Germinal center (tissue), 1 donor: ENCODE measurements around the gene OASL.
"Not testable (repeated sequence)": the region's sequence is repeated elsewhere in the genome, so short reads cannot be mapped to it uniquely, and the experiment has no call there.

ENCODE experiments used
- DNase-seq: peaks from one replicate; pipeline ENCODE4 v3.0.0; 2012; ENCODE audit warnings: mixed read lengths, low spot score

The OASL gene

DNA sequence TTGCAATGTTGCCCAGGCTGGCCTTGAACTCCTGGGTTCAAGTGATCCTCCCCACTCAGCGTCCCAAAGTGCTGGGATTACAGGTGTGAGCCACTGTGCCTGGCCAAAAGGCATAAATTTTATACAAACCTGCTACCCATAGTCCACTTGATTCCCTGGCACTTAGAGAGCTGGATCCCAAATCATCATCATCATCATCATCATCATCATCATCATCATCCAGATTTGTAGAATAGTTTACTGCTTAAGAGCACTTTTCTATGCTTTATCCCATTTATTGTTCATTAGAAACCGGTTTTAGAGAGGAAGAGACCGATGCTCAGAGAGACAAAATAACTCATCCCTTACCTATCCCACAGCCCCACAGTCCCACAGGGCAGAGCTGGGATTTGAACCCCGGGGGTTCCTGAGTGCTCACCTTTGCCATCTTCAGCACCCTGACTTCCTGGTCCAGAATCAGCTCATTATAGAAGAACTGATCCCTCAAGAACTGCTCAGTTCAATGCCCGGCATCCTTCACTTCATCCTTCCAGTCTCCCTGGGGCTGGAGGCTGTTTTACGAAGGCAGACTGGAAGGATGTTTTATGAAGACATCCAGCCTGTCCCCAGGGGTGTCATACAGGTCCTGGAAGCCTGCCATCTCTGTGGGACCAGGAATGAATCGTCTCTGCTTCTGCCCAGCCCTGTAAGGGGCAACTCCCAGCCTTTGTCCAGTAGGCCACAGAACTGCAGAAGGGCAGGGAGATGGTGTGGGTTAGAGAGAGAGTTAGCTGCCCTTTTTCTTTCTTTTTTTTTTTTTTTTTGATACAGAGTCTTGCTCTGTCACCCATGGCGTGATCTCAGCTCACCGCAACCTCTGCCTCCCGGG, 20.2 kb upstream of the OASL start:
- DNase-seq: no peak

GRCh38 chr12:121057794-121058193, 18.7 kb upstream of the OASL start:
- no peak for DNase-seq

DNA sequence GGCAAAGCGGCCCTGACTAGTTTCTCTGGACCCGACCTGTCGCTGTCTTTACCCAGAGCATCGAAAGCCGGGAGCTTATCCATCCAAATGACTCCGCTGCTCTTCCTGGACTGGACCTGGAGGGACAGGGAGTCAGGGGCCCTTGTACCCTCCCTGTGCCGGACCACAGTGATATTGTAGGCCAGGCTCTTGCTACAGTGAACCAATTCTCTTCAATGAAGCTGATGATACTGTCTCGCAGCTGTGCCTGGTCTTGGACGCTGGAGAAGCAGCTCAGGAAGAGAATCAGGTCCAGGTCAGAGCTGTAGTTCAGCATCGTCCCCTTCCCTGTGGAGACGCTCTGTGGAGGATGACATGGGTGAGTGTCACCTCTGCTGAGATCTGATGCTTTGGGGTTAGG, 14.7 kb upstream of the OASL start:
- no peak for DNase-seq

DNA sequence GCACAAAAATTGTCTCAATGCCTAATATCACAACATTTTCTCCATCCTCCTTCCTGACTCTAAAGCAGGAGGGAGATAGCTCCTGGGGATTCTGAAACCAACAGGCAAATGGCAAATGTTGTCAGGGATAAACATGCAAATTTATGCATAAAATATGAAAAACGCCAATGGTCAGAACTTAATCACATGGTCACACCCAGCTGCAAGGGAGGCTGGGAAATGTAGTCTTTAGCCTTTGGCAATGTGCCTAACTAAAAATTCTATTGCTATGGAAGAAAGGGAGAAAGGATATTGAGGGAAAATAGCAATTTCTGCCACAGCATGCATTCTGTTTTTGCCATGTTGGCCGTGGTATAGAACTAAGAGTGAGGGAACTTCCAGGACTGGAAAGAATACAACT, 11.7 kb upstream of the OASL start:
- DNase-seq: no peak

GRCh38 chr12:121048442-121048841, 9.4 kb upstream of the OASL start:
- DNase-seq: no peak

- not testable (repeated sequence) for DNase-seq
These were observed 8.4 kb upstream of the OASL start for GRCh38 chr12:121047400-121047799.

DNA sequence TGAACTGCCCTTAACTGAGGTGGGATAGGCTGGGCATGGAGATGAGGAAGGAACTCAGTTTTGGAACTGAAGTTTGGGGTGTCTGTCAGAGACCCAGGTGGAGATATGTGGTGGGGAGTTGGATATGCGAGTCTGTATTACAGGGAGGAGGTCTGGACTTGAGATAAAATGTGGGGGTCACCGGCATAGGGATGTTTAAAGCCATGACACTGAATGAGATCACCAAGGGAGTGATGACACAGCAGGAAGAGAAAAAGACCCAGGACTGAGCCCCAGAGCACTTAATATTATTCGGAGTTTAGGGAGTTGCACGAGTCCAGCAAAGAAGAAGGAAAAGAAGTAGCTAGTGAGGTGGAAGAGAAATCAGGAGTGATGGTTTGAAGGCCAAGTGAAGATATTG, 4.0 kb upstream of the OASL start:
- no peak for DNase-seq

DNA sequence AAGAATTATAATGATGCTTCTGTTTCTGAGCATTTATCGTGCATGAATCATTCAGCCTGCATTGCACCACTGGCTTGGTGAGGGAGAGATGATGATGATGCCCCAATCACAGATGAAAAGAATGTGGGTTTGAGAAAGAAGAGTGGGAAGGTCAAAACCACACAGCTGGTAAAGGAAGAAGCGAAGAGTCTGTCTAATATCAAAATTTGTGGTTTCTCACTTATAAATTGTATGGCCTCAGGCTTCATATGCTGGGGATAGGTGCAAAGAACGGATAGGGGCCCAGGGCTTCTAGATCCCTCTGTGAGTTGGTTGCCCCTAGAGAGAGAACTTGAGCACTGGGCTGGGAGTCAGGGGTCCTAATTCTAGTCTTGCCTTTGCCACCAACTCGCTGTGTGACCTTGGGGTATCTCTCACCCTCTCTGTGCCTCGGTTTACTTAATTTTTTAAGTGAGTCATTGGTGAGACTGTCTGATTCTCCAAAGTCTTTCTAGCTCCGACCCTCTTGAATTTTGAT, 2.2 kb downstream of the OASL start:
- DNase-seq: no peak

- DNase-seq: no peak
These were observed 4.3 kb downstream of the OASL start for GRCh38 chr12:121034616-121035305.

DNA sequence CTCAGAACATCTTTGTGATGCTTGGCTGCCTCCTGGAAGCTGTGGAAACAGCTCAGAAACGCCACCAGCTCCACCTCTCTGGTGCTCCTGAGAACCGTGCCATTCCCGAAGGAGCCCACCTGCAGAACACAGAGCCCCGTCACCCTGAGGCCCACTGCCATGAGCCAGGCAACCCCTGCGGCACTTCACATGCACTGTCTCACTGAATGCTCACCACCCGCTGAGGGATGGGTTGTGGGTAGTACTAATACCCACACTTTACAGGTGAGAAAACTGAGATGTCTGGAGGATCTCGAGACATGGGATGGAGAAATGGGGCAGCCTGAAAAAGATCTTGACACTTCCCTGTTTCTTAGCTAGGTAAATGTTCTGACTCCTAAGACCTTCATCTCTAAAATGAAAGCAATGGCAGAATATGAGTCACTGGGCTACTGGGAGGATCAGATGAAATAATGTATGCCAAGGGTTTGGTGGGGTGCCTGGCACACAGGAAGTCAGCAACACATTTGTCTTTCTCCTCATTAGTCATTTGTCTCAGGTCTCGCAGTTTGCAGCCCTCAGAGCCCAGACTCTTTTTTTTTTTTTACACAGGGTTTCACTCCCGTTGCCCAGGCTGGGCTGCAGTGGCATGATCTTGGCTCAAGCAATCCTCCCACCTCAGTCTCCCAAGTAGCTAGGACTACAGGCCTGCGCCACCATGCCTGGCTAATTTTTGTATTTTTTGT, 5.3 kb downstream of the OASL start:
- no peak for DNase-seq

- DNase-seq: no peak
These were observed 8.4 kb downstream of the OASL start for GRCh38 chr12:121030576-121031212.

DNA sequence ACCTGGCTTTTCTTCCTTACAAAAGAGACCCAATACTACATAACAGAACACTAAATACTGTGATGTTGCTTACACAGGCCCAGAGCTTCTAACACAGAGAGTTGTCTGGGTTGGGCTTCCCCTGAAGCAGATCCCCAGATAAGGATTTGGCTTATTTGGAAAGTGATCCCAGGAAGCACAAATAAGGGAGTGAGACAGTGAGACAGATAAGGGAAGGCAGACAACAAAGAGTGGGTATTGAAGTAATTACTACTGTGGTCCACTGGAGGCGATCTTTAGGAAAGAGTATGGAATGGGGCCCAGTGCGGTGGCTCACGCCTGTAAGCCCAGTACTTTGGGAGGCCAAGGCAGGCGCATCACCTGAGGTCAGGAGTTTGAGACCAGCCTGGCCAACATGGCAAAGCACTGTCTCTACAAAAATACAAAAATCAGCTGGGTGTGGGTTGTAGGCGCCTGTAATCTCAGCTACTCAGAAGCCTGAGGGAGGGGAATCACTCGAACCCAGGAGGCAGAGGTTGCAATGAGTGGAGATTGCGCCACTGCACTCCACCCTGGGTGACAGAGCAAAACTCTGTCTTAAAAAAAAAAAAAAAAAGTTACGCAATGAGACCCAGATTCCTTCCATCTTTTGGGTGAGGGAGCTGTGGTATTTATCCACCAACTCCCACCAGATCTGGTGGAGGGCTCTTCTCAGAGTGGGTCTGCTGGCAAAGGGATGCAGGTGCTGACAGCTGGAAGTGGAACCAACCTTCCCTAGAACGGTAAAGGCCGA, 12.6 kb downstream of the OASL start:
- no peak for DNase-seq

DNA sequence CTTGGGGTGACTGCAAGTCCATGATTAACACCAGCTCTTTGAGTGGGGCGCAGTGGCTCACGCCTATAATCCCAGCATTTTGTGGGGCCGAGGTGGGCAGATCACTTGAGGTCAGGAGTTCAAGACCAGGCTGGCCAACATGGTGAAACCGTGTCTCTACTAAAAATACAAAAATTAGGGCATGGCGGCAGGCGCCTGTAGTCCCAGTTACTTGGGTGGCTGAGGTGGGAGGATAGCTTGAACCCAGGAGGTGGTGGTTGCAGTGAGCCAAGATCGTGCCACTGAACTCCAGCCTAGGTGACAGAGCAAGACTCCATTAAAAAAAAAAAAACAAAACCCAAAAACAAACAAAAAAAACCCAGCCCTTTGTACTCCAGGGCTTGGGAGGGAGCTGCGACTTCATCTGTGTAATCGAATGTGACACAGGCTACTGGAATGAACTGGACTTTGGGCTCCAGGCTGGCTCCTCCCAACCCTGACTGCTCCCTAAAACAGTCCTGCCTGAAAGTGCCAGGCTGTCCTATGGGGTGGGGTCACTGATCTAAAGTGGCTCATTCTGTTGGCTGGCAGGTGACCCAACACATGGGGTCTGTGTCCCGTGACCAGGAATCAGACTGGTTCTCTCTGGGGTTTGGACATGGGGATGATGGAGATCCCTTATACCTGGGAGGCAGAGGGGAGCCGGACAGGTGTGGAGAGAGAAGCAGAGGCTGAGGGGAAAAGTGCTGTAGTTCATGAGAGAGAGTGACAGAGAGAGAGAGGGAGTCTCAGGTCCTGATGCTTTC, 13.4 kb downstream of the OASL start:
- no peak for DNase-seq

- no peak for DNase-seq
These were observed 15.2 kb downstream of the OASL start for GRCh38 chr12:121023799-121024198.

- no peak for DNase-seq
These were observed 16.3 kb downstream of the OASL start for GRCh38 chr12:121022713-121023112.

DNA sequence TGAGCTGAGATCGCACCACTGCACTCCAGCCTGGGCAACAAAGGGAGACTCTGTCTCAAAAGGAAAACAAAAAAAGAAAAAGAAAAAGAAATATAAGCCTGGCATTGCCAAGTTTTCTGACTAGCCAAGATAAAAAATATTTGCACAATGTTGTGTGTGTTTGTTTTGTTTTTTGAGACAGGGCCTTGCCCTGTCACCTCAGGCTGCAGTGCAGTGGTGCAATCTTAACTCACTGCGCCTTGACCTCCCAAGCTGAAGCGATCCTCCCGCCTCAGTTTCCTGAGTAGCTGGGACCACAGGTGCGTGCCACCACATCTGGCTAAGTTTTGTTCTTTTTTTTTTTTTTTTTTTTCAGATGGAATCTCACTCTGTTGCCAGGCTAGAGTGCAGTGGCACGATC, 17.3 kb downstream of the OASL start:
- no peak for DNase-seq

DNA sequence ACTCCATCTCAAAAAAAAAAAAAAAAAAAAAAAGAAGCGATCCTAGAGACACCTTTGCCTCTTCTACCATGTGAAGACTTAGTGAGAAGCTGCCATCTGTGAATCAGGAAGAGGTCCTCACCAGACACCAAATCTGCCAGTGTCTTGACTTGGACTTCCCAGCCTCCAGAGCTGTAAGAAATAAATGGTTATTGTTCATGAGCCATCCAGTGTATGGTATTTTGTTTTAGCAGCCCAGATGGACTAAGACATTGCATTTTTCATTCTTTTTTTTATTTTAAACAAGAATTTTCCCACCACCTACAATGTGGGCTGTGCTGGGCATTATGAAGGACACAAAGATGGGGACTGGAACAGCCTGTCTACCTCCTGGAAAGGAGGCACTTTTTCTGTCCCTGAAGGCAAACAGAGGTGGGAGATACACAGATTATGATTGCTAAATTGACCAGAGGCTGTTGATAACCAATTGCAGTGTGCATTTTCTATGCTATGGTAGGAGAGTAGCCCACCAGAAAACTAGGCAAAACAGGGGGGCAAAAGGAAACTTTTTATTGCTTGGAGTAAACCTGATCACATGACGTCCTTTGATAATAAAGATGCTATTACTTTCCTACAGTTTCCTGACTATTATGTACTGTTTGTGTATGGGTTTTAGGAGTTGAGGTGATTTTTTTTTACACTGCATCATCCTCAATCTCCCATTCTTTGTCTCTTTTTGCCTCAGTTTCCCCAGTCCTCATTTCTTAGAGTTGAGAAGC, 20.0 kb downstream of the OASL start:
- no peak for DNase-seq

DNA sequence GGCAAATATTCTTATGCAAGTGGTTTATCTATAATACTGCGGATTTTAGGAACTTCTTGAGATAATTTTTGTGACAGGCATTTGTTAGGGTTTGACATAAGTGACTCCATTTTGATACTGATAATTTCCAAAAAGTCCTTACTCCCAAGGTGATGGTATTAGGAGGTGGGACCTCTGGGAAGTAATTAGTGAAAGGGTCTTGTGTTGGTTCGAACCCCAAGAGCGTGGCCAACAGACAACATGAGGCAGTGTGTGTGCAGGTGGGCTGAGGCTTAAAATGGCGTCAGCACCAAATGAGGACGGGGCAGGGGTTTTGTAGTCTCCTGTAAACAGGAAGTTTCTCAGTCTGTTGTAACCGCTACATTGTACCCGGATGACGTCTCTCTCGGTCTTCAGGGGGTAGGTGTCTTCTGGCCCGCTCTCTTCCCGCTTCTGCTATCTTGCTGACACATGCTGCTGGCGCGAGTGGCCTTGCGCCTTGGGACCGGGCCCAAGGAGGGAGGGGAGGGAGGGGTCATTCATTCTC, 21.0 kb downstream of the OASL start:
- no peak for DNase-seq
